Measurements from ENCODE around the gene DNAJB6.

DNAJB6 gene

GRCh38 chr7:157445246-157445955 lies 108.6 kb downstream of the DNAJB6 start:
- no peak for TF ChIP-seq REST (IDR thresholded peaks at IDR 0.05; ENCODE audit: low read depth)

GRCh38 chr7:157445956-157446295 lies 109.1 kb downstream of the DNAJB6 start:
- no peak for TF ChIP-seq RAD21 (IDR thresholded peaks at IDR 0.05; ENCODE audit: low read depth)
- no peak for TF ChIP-seq ZBTB7A (IDR thresholded peaks at IDR 0.05; ENCODE audit: low read depth)

GRCh38 chr7:157446322-157446721 lies 109.5 kb downstream of the DNAJB6 start:
- TF ChIP-seq REST (IDR thresholded peaks at IDR 0.05; ENCODE audit: low read depth) (no peak), CEBPB (IDR thresholded peaks at IDR 0.05) (no peak), CREB1 (IDR thresholded peaks at IDR 0.05; ENCODE audit: low read depth) (no peak), NFIC (IDR thresholded peaks at IDR 0.05) (no peak), TEAD4 (IDR thresholded peaks at IDR 0.05) (no peak), USF1 (IDR thresholded peaks at IDR 0.05) (no peak), RAD21 (IDR thresholded peaks at IDR 0.05; ENCODE audit: low read depth) (no peak), FOXM1 (IDR thresholded peaks at IDR 0.05; ENCODE audit: borderline replicate concordance, low read depth) (no peak), MAX (IDR thresholded peaks at IDR 0.05) (no peak), TCF12 (IDR thresholded peaks at IDR 0.05; ENCODE audit: low read depth) (no peak), ZBTB7A (IDR thresholded peaks at IDR 0.05; ENCODE audit: low read depth) (no peak), EGR1 (IDR thresholded peaks at IDR 0.05) (no peak), YY1 (IDR thresholded peaks at IDR 0.05; ENCODE audit: low read depth) (no peak), EP300 (IDR thresholded peaks at IDR 0.05; ENCODE audit: borderline replicate concordance) (no peak), TAF1 (IDR thresholded peaks at IDR 0.05; ENCODE audit: low read depth) (no peak)

GRCh38 chr7:157457355-157458253 lies 120.8 kb downstream of the DNAJB6 start:
- TF ChIP-seq USF1 (IDR thresholded peaks at IDR 0.05) (no peak), EP300 (IDR thresholded peaks at IDR 0.05; ENCODE audit: borderline replicate concordance) (no peak), TCF12 (IDR thresholded peaks at IDR 0.05; ENCODE audit: low read depth) (no peak), TAF1 (IDR thresholded peaks at IDR 0.05; ENCODE audit: low read depth) (no peak), FOXM1 (IDR thresholded peaks at IDR 0.05; ENCODE audit: borderline replicate concordance, low read depth) (no peak), ZBTB7A (IDR thresholded peaks at IDR 0.05; ENCODE audit: low read depth) (no peak), MAX (IDR thresholded peaks at IDR 0.05) (no peak), TEAD4 (IDR thresholded peaks at IDR 0.05) (no peak), EGR1 (IDR thresholded peaks at IDR 0.05) (no peak)

- no peak for TF ChIP-seq TCF12 (IDR thresholded peaks at IDR 0.05; ENCODE audit: low read depth)
- no peak for TF ChIP-seq YY1 (IDR thresholded peaks at IDR 0.05; ENCODE audit: low read depth)
- TF ChIP-seq EGR1 (IDR thresholded peaks at IDR 0.05) = no peak
- no peak for TF ChIP-seq CREB1 (IDR thresholded peaks at IDR 0.05; ENCODE audit: low read depth)
- no peak for TF ChIP-seq RAD21 (IDR thresholded peaks at IDR 0.05; ENCODE audit: low read depth)
- no peak for TF ChIP-seq CEBPB (IDR thresholded peaks at IDR 0.05)
- TF ChIP-seq TEAD4 (IDR thresholded peaks at IDR 0.05) = no peak
- TF ChIP-seq ZBTB7A (IDR thresholded peaks at IDR 0.05; ENCODE audit: low read depth) = no peak
- no peak for TF ChIP-seq NFIC (IDR thresholded peaks at IDR 0.05)
- TF ChIP-seq USF1 (IDR thresholded peaks at IDR 0.05) = no peak
- no peak for TF ChIP-seq EP300 (IDR thresholded peaks at IDR 0.05; ENCODE audit: borderline replicate concordance)
- TF ChIP-seq TAF1 (IDR thresholded peaks at IDR 0.05; ENCODE audit: low read depth) = no peak
- TF ChIP-seq FOXM1 (IDR thresholded peaks at IDR 0.05; ENCODE audit: borderline replicate concordance, low read depth) = no peak
- TF ChIP-seq REST (IDR thresholded peaks at IDR 0.05; ENCODE audit: low read depth) = no peak
- TF ChIP-seq MAX (IDR thresholded peaks at IDR 0.05) = no peak
Measured at GRCh38 chr7:157458254-157458633, 121.4 kb downstream of the DNAJB6 start.
